ENCODE results near the gene RNU6-1.

- TF ChIP-seq POLR2AphosphoS5 (IDR thresholded peaks at IDR 0.05) = no peak
- TF ChIP-seq POLR2A (IDR thresholded peaks at IDR 0.05) = no peak
Observed at GRCh38 chr15:67878712-67879206, 38.9 kb upstream of the RNU6-1 start.

Data from breast epithelium (tissue), 3 donors.